Small intestine (tissue), 7 donors: Measurements from ENCODE around the gene PRRT1. TPM values are rescaled to one million over a fixed set of nuclear protein-coding genes. Genes with fewer than 3 reads are reported as not detected.

Experiments
- DNase-seq, 2 donors: peaks; one replicate each; pipeline versions ENCODE4 v3.0.0 to v3.0.0-alpha.2; 2013
- FAIRE-seq: peaks from 2 replicates; lab custom pipeline; 2012; peaks lifted over from hg19 to GRCh38; lab: Jason Lieb, UNC
- H3K27ac ChIP-seq, 3 donors: one replicate each; pipeline ENCODE4 v1.5.1; 2013; ENCODE audit warnings: low read length in 2 of 3, mild to moderate bottlenecking in 2 of 3, control low read depth in 1 of 3, inconsistent platforms in 1 of 3, low read depth in 1 of 3, moderate library complexity in 1 of 3
- H3K27me3 ChIP-seq, 3 donors: one replicate each; pipeline ENCODE4 v1.6.1; 2013; ENCODE audit warnings: low read length in 3 of 3, inconsistent platforms in 1 of 3; ENCODE audit not compliant: control insufficient read depth in 3 of 3, insufficient read depth in 3 of 3
- H3K36me3 ChIP-seq, 3 donors: one replicate each; pipeline ENCODE4 v1.6.1; 2013; ENCODE audit warnings: low read length in 3 of 3, inconsistent platforms in 1 of 3, low read depth in 1 of 3, mild to moderate bottlenecking in 1 of 3, moderate library complexity in 1 of 3; ENCODE audit not compliant: control insufficient read depth in 3 of 3, insufficient read depth in 2 of 3
- H3K4me1 ChIP-seq, 3 donors: one replicate each; pipeline ENCODE4 v1.6.1; 2013; ENCODE audit warnings: low read length in 2 of 3, inconsistent platforms in 1 of 3, low read depth in 1 of 3, mild to moderate bottlenecking in 1 of 3, moderate library complexity in 1 of 3; ENCODE audit not compliant: control insufficient read depth in 3 of 3, insufficient read depth in 2 of 3
- H3K4me3 ChIP-seq, 3 donors: one replicate each; pipeline ENCODE4 v1.5.1; 2013; ENCODE audit warnings: low read length in 3 of 3, control low read depth in 1 of 3, inconsistent platforms in 1 of 3, low read depth in 1 of 3, mild to moderate bottlenecking in 1 of 3, moderate library complexity in 1 of 3
- H3K9me3 ChIP-seq, 2 donors: one replicate each; pipeline ENCODE4 v1.6.1; 2013; ENCODE audit warnings: low read depth in 1 of 2, low read length in 1 of 2; ENCODE audit not compliant: control insufficient read depth in 2 of 2, insufficient read depth in 1 of 2
- WGBS, 3 donors: extraction: QIAGEN DNeasy Blood & Tissue Kit; methylation state at CpG; one replicate each; pipeline ENCODE4 v1.1.7; 2013; 5-methylcytosine and 5-hydroxymethylcytosine counted together
- polyA plus RNA-seq, 4 donors: library from polyadenylated mRNA; stranded (reverse) in 3 of 4; unstranded in 1 of 4; fragments of 200-250 nt in 3 of 4; fragments of 120-200 nt in 1 of 4; gene quantifications; one replicate each; pipeline versions ENCODE4 v1.2.1 to v1.2.3, GENCODE V29; 2013
- donor health status: healthy with polysubstance abuse.
- donor health status: control.
- donor health status: control.
- donor health status: Bipolar disorder and iron deficiency.
- donor health status: healthy.

The PRRT1 gene
- polyA plus RNA-seq, 4 donors: 1.4 to 4.7 (median 4.6) TPM; not detected in 1

DNA sequence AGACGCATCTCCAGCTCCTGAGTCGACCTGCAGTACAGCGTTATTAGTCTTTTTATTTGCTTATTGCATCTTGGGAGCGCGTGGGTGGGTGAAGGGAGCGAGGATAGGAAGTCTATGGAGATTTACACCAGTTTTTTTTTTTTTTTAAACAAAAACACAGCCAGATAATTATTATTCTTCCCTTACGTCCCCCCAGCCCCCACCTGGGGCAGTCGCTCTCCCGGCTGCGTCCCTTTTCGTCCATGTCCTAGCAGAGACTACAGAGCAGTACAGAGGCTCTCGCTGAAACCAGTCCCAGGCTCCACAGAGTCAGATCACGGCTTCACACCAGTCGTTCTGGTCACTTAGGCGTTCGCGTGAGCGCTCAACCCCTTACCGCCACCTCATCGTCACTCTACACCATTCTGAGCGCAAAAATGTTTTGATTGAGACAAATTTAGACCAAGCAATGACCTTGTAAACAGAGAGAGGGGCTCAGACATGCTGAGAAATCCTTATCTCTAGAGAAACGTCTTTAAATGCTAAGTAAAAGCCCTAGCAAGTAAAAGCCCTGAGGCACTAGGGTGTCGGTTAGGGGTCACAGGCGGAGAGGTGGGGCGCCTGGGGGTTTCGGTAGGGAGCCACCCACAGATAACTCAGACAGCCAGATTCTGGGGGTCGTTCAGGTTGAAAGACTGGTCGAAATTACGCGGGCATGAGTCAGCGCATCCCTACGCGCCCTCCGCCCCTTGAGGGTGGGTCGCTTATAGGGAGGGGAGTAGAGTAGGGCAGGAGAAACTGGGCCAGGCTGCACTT is 1.2 kb upstream of the PRRT1 start:
- Histone ChIP-seq H3K9me3 (no peaks in the 10 kb centered on the region), H3K27ac (peak overlapping the region in 2 of 3 donors; percentile 91 to 96), H3K27me3 (peaks cover 0 to 16% (median 2%) of the 10 kb centered on the region in 3 donors), H3K4me3 (peak overlapping the region in 2 of 3 donors; percentile 81 to 95), H3K4me1 (peaks cover 0 to 42% (median 4%) of the 10 kb centered on the region in 3 donors), H3K36me3 (peaks cover 0 to 31% (median 0%) of the 10 kb centered on the region in 3 donors)
- DNase-seq: peak; percentile 35 to 81
- WGBS, 3 donors: 26 to 35% (median 29%) methylated on average over 35 of the region's 35 CpGs
- no peak for FAIRE-seq

DNA sequence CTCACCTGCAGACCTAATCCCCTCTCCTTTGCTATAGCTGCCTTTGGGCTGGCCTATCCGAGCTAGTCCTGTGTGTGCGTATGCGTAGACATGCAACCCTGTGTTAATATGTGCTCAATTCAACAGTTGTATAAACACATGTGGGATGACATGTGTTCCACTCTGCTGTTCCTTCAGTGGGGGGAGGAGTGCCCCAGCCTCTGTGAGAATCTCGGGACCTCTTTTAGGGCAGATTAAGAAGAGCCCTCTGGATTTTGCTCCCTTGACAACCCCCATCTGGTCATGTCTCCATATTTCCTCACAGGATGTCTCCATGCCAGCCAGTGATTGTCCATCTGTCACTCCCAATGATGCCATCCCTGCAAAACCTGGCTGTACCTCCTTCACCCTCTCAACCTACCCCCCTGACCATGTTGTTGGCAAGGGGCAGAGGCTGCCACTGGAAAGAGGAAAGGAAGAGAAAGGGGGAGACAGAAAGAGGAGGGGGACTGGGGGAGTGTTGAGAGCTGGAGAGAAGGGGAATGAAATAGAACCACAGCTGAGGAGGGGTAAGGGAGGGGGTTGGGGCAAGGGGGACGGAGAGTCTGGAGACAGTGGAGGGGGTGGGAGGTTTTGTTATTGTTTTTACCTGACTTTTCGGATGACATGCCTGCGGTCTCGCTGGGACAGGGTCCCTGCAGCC is 417 bp downstream of the PRRT1 start:
- H3K4me3 ChIP-seq: peak overlapping the region in 2 of 3 donors; percentile 3 to 22
- H3K27ac ChIP-seq: peak overlapping the region in 1 of 3 donors; percentile 31
- H3K4me1 ChIP-seq: peaks cover 0 to 44% (median 4%) of the 10 kb centered on the region in 3 donors
- peaks cover 0 to 16% (median 2%) of the 10 kb centered on the region in 3 donors for H3K27me3 ChIP-seq
- peaks cover 0 to 16% (median 0%) of the 10 kb centered on the region in 3 donors for H3K36me3 ChIP-seq
- FAIRE-seq (no peak), DNase-seq (peak in 1 of 2 donors; percentile 23)
- 54 to 84% (median 72%) methylated on average over 8 of the region's 8 CpGs for WGBS, 3 donors
- no peaks in the 10 kb centered on the region for H3K9me3 ChIP-seq

DNA sequence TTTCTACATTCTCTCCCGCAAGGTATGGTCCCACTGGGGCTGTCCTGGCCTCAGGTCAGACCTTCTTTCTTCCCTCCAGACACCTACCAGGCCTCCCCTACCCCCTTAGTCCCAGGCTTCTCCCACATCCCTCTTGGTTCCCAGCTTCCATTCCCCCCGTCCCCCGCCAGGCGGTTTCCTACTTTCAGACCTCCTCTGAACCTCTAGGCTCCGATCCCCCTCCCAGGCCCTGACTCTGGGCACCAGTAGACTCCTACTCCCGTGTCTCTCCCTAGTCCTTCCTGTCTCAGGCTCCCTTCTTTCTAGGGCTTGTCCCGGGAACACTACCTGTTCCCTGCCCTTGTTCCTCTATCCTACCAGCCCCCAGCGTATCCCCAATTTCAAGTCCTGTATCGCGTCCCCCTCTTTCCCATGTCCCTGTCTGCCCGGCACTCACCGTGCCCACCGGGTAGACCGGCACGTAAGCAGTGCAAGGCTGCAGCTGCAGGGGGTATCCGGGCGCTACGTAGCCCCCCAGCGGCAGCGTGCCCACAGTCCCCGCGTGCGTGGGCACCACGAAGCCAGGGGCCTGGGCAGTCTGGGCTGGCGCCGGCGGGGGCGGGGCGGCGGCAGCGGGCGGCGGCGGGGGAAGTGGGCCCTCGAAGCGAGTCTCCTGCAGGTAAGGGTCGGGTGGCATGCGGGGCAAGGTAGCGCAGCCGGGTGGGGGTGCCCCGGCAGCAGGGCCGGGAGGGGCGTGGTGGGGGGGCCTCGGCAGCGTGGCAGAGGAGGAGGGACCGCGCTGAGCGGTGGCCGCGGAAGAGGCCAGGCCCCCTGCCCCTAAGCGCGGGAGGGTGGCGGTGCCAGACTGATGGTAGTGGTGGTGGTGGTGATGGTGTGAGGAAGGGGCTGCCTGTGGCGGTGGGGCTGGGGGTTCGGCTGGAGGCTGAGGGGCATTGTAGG is 1.5 kb downstream of the PRRT1 start:
- FAIRE-seq (no peak), DNase-seq (no peak)
- Histone ChIP-seq H3K9me3 (no peaks in the 10 kb centered on the region), H3K4me3 (no peak overlapping the region), H3K36me3 (peaks cover 0 to 8% (median 0%) of the 10 kb centered on the region in 3 donors), H3K27me3 (peaks cover 0 to 19% (median 2%) of the 10 kb centered on the region in 3 donors), H3K27ac (no peak overlapping the region), H3K4me1 (peaks cover 0 to 38% (median 4%) of the 10 kb centered on the region in 3 donors)
- 51 to 79% (median 66%) methylated on average over 43 to 55 of the region's 55 CpGs for WGBS, 3 donors

DNA sequence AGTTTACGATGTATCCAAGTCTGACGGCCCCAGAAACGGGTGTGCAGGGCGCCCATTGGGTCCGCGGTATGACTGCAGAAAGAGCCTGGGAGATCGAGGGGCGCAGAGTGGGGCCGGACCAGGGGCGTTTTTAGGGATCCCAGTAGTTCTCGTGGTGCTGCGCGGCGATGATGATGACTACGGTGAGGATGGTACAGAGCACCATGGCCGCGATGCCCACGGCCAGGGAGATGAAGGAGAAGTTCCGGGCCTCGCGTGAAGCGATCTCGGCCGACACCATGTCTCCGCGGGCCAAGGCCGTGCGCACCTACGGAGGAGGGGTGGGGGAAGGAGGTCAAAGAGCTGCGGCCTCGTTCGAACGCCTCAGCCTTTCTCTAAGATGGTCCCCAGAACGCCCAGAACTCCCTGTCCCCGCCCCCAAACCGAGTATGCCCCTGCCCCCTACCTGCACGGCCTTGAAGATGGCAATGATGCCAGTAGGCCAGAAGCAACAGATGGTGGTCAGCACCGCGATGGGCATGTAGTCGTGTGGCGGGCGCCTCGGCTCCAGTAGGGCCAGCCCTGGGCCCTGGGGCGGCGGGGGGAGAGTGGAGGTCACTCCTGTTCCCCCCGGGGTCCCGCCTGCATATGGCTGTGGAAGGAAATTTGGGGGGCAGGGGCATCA is 2.5 kb downstream of the PRRT1 start:
- DNase-seq (no peak), FAIRE-seq (no peak)
- Histone ChIP-seq H3K4me1 (peaks cover 0 to 33% (median 0%) of the 10 kb centered on the region in 3 donors), H3K9me3 (no peaks in the 10 kb centered on the region), H3K27ac (no peak overlapping the region), H3K27me3 (peaks cover 0 to 19% (median 2%) of the 10 kb centered on the region in 3 donors), H3K36me3 (peaks cover 0 to 5% (median 0%) of the 10 kb centered on the region in 3 donors), H3K4me3 (peak overlapping the region in 2 of 3 donors; percentile 31 to 70)
- WGBS, 3 donors: 61 to 65% (median 63%) methylated on average over 46 to 47 of the region's 47 CpGs

DNA sequence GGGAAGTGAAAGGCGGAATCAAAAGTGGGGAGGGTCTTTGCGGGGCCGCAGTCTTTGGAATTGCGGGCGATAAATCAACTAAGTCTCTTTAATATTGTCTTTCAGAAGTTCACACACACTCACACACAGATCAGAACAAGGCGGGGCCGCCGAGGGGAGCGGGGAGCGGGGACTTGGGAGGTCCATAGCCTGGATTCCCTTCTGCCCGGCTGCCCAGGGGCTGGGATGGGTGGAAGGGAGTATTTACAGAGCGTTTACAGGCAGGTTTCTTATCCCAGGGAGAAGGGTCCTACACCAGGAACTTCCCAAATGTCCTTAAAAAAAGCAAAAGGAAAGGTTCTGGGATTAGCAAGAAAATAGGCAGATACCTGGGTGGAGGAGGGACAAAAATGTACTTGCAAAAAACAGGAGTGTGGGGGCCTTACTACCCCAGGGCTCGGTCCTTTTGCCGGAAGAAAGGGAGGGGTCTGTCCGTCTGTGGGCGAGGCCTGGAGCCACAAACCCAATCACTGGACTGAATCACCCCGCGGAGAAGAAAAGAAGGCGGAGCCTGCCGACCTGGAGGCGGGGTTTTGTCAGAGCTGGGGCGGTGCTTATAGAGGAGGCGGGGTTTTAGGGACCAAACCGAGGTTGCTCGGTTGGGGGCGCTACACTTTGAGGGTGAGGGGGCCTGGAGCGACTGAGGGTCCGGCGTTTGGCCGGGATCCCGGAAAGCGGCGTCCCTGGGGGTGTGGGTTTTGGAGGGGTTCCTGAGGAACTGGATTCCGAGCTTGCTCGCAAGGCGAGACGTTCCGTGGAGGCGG is 3.2 kb downstream of the PRRT1 start:
- WGBS, 3 donors: 14 to 36% (median 31%) methylated on average over 39 of the region's 39 CpGs
- Histone ChIP-seq H3K4me3 (peak overlapping the region in 2 of 3 donors; percentile 31 to 70), H3K27me3 (peaks cover 0 to 19% (median 2%) of the 10 kb centered on the region in 3 donors), H3K4me1 (peaks cover 0 to 37% (median 0%) of the 10 kb centered on the region in 3 donors), H3K27ac (no peak overlapping the region), H3K9me3 (no peaks in the 10 kb centered on the region), H3K36me3 (peaks cover 0 to 5% (median 0%) of the 10 kb centered on the region in 3 donors)
- DNase-seq: peak; percentile 86 to 89
- FAIRE-seq: no peak

DNA sequence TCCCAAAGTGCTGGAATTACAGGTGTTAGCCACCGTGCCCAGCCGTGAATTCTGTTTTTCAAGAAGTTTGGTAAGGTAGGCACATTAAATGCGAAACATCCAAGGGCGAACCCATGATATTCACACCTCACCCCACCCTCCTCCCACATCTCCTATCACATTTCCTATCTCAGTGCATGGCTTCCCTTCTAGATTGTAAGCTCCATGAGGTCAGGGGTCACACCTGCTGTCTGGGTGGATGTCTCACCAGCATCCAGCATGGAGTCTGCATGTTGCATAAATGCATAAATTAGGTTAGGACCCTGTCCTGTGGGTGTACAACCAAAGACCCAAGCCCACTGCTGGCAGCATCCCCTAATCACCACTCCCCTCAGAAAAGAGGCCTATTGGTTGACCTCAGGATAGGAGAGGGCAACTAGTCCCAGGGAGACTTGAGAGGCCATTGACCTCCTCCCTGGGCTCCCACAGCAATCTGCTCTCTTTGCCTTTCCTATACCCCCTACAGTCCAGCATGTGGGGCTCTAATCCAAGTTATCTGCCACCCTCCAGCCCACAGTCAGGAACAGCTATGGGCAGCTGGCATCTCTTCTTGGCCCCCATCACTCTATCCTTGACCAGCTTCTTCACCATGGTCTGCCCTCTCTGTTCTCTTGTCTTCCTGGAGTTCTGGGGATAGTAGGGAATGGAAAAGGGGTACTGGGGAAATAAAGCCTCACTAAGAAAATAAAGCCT is 4.2 kb downstream of the PRRT1 start:
- WGBS, 3 donors: 83 to 92% (median 89%) methylated on average over 4 of the region's 4 CpGs
- FAIRE-seq (no peak), DNase-seq (no peak)
- Histone ChIP-seq H3K27me3 (peaks cover 0 to 19% (median 2%) of the 10 kb centered on the region in 3 donors), H3K9me3 (no peaks in the 10 kb centered on the region), H3K4me3 (peak overlapping the region in 1 of 3 donors; percentile 70), H3K4me1 (peaks cover 0 to 28% (median 0%) of the 10 kb centered on the region in 3 donors), H3K27ac (no peak overlapping the region), H3K36me3 (peaks cover 0 to 5% (median 0%) of the 10 kb centered on the region in 3 donors)
